Measurements from ENCODE around the gene ANGPTL7.

- TF ChIP-seq CTCF (IDR thresholded peaks at IDR 0.05) (no peak), POLR2A (IDR thresholded peaks at IDR 0.05) (no peak)
These were observed 30.9 kb upstream of the ANGPTL7 start for GRCh38 chr1:11158291-11158690.
